Liver (tissue), 9 donors: ENCODE measurements around the gene ZNF414. TPM values are rescaled to one million over a fixed set of nuclear protein-coding genes. Genes with fewer than 3 reads are reported as not detected.

Experiments used
- DNase-seq: peaks from one replicate; pipeline ENCODE4 v3.0.0-alpha.2; 2017; ENCODE audit warnings: low spot score
- H3K27ac ChIP-seq, 2 donors: one replicate each; pipeline ENCODE4 v1.7.0; 2013; ENCODE audit warnings: inconsistent platforms in 2 of 2, low read length in 2 of 2, control low read depth in 1 of 2, low read depth in 1 of 2, mild to moderate bottlenecking in 1 of 2
- H3K27me3 ChIP-seq, 4 donors: one replicate each; pipeline versions ENCODE4 v1.6.1 to v1.7.0; 2013; ENCODE audit warnings: low read length in 3 of 4, inconsistent platforms in 1 of 4, mild to moderate bottlenecking in 1 of 4, moderate library complexity in 1 of 4; ENCODE audit not compliant: control insufficient read depth in 4 of 4, insufficient read depth in 4 of 4
- H3K36me3 ChIP-seq, 4 donors: one replicate each; pipeline versions ENCODE4 v1.6.1 to v1.7.0; 2013; ENCODE audit warnings: low read length in 3 of 4, mild to moderate bottlenecking in 3 of 4, low read depth in 1 of 4, moderate library complexity in 1 of 4; ENCODE audit not compliant: control insufficient read depth in 4 of 4, insufficient read depth in 3 of 4
- H3K4me1 ChIP-seq, 4 donors: one replicate each; pipeline versions ENCODE4 v1.6.1 to v1.7.0; 2013; ENCODE audit warnings: low read length in 3 of 4, mild to moderate bottlenecking in 3 of 4, moderate library complexity in 1 of 4; ENCODE audit not compliant: control insufficient read depth in 4 of 4, insufficient read depth in 4 of 4
- H3K4me3 ChIP-seq, 3 donors: one replicate each; pipeline versions ENCODE4 v1.6.1 to v1.7.0; 2013; ENCODE audit warnings: low read length in 3 of 3, control low read depth in 1 of 3, low read depth in 1 of 3, mild to moderate bottlenecking in 1 of 3
- H3K9ac ChIP-seq, 2 donors: one replicate each; pipeline ENCODE4 v1.7.0; 2013; ENCODE audit warnings: low read length in 2 of 2, mild to moderate bottlenecking in 2 of 2, moderate library complexity in 2 of 2, control low read depth in 1 of 2, low read depth in 1 of 2
- H3K9me3 ChIP-seq, 4 donors: one replicate each; pipeline versions ENCODE4 v1.6.1 to v1.7.0; 2013; ENCODE audit warnings: low read length in 3 of 4; ENCODE audit not compliant: control insufficient read depth in 4 of 4
- EGR1 ChIP-seq, 2 donors: IDR thresholded peaks; 2 replicates each; pipeline ENCODE4 v1.6.1; 2016 to 2018; ENCODE audit warnings: antibody characterized with exemption in 2 of 2, low read depth in 2 of 2
- FOXA1 ChIP-seq: IDR thresholded peaks from 2 replicates; pipeline ENCODE4 v1.6.1; 2016; ENCODE audit warnings: antibody characterized with exemption
- FOXA2 ChIP-seq: IDR thresholded peaks from 2 replicates; pipeline ENCODE4 v1.6.1; 2016; ENCODE audit warnings: antibody characterized with exemption
- GABPA ChIP-seq, 2 donors: IDR thresholded peaks in 1 of 2; conservative IDR thresholded peaks in 1 of 2; 2 replicates each; pipeline ENCODE4 v1.6.1; 2016; ENCODE audit warnings: antibody characterized with exemption in 2 of 2, mild to moderate bottlenecking in 1 of 2, moderate library complexity in 1 of 2
- HNF4A ChIP-seq, 2 donors: conservative IDR thresholded peaks; 2 replicates each; pipeline ENCODE4 v1.6.1; 2016; ENCODE audit warnings: antibody characterized with exemption in 2 of 2, mild to moderate bottlenecking in 2 of 2
- HNF4G ChIP-seq: IDR thresholded peaks from 2 replicates; pipeline ENCODE4 v1.6.1; 2016; ENCODE audit warnings: antibody characterized with exemption
- JUND ChIP-seq, 2 donors: IDR thresholded peaks; 2 replicates each; pipeline ENCODE4 v1.6.1; 2016; ENCODE audit warnings: antibody characterized with exemption in 2 of 2
- NR2F2 ChIP-seq: IDR thresholded peaks from 2 replicates; pipeline ENCODE4 v1.6.1; 2016; ENCODE audit warnings: antibody characterized with exemption
- RAD21 ChIP-seq, 2 donors: IDR thresholded peaks; 2 replicates each; pipeline ENCODE4 v1.6.1; 2016; ENCODE audit warnings: antibody characterized with exemption in 2 of 2, mild to moderate bottlenecking in 2 of 2
- RXRA ChIP-seq, 2 donors: IDR thresholded peaks; 2 replicates each; pipeline ENCODE4 v1.6.1; 2017 to 2018; ENCODE audit warnings: antibody characterized with exemption in 2 of 2, mild to moderate bottlenecking in 1 of 2
- SP1 ChIP-seq: IDR thresholded peaks from 2 replicates; pipeline ENCODE4 v1.6.1; 2018; ENCODE audit warnings: antibody characterized with exemption, mild to moderate bottlenecking
- TAF1 ChIP-seq: conservative IDR thresholded peaks from 2 replicates; pipeline ENCODE4 v1.6.1; 2016; ENCODE audit warnings: antibody characterized with exemption, mild to moderate bottlenecking
- YY1 ChIP-seq: IDR thresholded peaks from 2 replicates; pipeline ENCODE4 v1.6.1; 2016; ENCODE audit warnings: antibody characterized with exemption, mild to moderate bottlenecking
- WGBS: extraction: QIAGEN DNeasy Blood & Tissue Kit; methylation state at CpG from one replicate; pipeline ENCODE4 v1.1.7; 2013; 5-methylcytosine and 5-hydroxymethylcytosine counted together
- polyA plus RNA-seq, 2 donors: library from polyadenylated mRNA; stranded (reverse) in 1 of 2; unstranded in 1 of 2; fragments of 200-250 nt in 1 of 2; fragments of >200 nt in 1 of 2; fragmentation: Nextera tagmentation in 1 of 2; extraction: Ambion mirVana in 1 of 2; gene quantifications; one replicate each; pipeline versions ENCODE4 v1.2.1 to v1.2.3, GENCODE V29; 2013 to 2015
- total RNA-seq, 2 donors: library from RNA; depleted of rRNA; stranded (reverse); fragments of >200 nt; gene quantifications; one replicate each; pipeline ENCODE4 v1.2.3, GENCODE V29; 2014
- TF ChIP-seq, protein P1 (sequence below): IDR thresholded peaks from 2 replicates; pipeline ENCODE4 v1.6.1; 2016; ENCODE audit warnings: antibody characterized with exemption
- TF ChIP-seq, protein P2 (sequence below): fragments of 150-350 bp; IDR thresholded peaks from 2 replicates; pipeline ENCODE4 v1.5.1; 2017; ENCODE audit warnings: improper control_type of control experiment, low read depth, low read length; ENCODE audit not compliant: missing input control
- TF ChIP-seq, protein P3 (sequence below): IDR thresholded peaks from 2 replicates; pipeline ENCODE4 v1.6.1; 2016; ENCODE audit warnings: antibody characterized with exemption
- TF ChIP-seq, protein P4 (sequence below): IDR thresholded peaks from 2 replicates; pipeline ENCODE4 v1.6.1; 2016; ENCODE audit warnings: antibody characterized with exemption
- TF ChIP-seq, protein P5 (sequence below): IDR thresholded peaks from 2 replicates; pipeline ENCODE4 v1.6.1; 2016; ENCODE audit warnings: antibody characterized with exemption, mild to moderate bottlenecking
- donor health status: healthy.
- donor health status: healthy.
- donor health status: healthy.
- donor health status: healthy.
- donor health status: healthy.

ZNF414 gene
- total and polyA plus RNA-seq, 4 donors = 3.5 to 16.0 (median 7.2) TPM

DNA sequence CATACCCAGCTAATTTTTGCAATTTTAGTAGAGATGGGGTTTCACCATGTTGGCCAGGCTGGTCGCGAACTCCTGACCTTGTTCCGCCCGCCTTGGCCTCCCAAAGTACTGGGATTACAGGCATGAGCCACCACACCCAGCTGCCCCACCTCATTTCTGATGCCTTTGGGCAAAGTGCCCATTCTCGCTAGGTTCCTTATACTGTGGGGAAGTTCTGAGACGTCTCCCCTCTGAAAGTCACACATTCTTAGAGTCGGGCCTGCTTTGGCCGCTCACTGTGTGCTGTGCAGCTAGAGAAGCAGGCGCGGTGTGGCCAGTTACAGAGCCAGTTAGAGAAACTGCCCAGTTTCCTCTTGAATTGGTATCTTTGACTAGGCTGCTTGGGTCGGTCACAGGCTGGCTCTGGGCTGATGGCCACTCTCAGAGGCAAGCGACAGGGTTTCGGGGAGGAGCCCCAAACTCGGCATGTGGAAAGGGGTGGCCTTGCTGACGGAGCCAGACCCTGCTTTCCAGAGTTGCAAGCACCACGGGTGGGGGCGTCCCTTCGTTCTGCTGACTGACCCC, 29.6 kb downstream of the ZNF414 start:
- Histone ChIP-seq H3K9me3 (no peaks in the 10 kb centered on the region), H3K4me3 (no peak overlapping the region), H3K27me3 (no peaks in the 10 kb centered on the region), H3K27ac (no peak overlapping the region), H3K9ac (no peak overlapping the region), H3K4me1 (no peaks in the 10 kb centered on the region), H3K36me3 (peaks cover 18 to 82% (median 58%) of the 10 kb centered on the region in 4 donors)
- no peak for TF ChIP-seq FOXA1
- TF ChIP-seq YY1 = no peak
- no peak for TF ChIP-seq GABPA (IDR thresholded peaks at IDR 0.05 in 1 of 2, conservative IDR thresholded peaks at IDR 0.05 in 1 of 2)
- no peak for TF ChIP-seq JUND (IDR thresholded peaks at IDR 0.05)
- no peak for TF ChIP-seq HNF4G
- TF ChIP-seq EGR1 (IDR thresholded peaks at IDR 0.05; ENCODE audit: low read depth in 2 of 2) = no peak
- TF ChIP-seq TAF1 = no peak
- no peak for TF ChIP-seq NR2F2
- TF ChIP-seq, protein P1, sequence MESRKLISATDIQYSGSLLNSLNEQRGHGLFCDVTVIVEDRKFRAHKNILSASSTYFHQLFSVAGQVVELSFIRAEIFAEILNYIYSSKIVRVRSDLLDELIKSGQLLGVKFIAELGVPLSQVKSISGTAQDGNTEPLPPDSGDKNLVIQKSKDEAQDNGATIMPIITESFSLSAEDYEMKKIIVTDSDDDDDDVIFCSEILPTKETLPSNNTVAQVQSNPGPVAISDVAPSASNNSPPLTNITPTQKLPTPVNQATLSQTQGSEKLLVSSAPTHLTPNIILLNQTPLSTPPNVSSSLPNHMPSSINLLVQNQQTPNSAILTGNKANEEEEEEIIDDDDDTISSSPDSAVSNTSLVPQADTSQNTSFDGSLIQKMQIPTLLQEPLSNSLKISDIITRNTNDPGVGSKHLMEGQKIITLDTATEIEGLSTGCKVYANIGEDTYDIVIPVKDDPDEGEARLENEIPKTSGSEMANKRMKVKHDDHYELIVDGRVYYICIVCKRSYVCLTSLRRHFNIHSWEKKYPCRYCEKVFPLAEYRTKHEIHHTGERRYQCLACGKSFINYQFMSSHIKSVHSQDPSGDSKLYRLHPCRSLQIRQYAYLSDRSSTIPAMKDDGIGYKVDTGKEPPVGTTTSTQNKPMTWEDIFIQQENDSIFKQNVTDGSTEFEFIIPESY = no peak
- TF ChIP-seq RXRA (IDR thresholded peaks at IDR 0.05) = no peak
- TF ChIP-seq, protein P2, sequence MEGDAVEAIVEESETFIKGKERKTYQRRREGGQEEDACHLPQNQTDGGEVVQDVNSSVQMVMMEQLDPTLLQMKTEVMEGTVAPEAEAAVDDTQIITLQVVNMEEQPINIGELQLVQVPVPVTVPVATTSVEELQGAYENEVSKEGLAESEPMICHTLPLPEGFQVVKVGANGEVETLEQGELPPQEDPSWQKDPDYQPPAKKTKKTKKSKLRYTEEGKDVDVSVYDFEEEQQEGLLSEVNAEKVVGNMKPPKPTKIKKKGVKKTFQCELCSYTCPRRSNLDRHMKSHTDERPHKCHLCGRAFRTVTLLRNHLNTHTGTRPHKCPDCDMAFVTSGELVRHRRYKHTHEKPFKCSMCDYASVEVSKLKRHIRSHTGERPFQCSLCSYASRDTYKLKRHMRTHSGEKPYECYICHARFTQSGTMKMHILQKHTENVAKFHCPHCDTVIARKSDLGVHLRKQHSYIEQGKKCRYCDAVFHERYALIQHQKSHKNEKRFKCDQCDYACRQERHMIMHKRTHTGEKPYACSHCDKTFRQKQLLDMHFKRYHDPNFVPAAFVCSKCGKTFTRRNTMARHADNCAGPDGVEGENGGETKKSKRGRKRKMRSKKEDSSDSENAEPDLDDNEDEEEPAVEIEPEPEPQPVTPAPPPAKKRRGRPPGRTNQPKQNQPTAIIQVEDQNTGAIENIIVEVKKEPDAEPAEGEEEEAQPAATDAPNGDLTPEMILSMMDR = no peak
- TF ChIP-seq FOXA2 = no peak
- TF ChIP-seq SP1 = no peak
- no peak for TF ChIP-seq HNF4A (conservative IDR thresholded peaks at IDR 0.05)
- TF ChIP-seq, protein P3, sequence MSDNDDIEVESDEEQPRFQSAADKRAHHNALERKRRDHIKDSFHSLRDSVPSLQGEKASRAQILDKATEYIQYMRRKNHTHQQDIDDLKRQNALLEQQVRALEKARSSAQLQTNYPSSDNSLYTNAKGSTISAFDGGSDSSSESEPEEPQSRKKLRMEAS = no peak
- TF ChIP-seq, protein P4, sequence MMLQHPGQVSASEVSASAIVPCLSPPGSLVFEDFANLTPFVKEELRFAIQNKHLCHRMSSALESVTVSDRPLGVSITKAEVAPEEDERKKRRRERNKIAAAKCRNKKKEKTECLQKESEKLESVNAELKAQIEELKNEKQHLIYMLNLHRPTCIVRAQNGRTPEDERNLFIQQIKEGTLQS = no peak
- TF ChIP-seq, protein P5, sequence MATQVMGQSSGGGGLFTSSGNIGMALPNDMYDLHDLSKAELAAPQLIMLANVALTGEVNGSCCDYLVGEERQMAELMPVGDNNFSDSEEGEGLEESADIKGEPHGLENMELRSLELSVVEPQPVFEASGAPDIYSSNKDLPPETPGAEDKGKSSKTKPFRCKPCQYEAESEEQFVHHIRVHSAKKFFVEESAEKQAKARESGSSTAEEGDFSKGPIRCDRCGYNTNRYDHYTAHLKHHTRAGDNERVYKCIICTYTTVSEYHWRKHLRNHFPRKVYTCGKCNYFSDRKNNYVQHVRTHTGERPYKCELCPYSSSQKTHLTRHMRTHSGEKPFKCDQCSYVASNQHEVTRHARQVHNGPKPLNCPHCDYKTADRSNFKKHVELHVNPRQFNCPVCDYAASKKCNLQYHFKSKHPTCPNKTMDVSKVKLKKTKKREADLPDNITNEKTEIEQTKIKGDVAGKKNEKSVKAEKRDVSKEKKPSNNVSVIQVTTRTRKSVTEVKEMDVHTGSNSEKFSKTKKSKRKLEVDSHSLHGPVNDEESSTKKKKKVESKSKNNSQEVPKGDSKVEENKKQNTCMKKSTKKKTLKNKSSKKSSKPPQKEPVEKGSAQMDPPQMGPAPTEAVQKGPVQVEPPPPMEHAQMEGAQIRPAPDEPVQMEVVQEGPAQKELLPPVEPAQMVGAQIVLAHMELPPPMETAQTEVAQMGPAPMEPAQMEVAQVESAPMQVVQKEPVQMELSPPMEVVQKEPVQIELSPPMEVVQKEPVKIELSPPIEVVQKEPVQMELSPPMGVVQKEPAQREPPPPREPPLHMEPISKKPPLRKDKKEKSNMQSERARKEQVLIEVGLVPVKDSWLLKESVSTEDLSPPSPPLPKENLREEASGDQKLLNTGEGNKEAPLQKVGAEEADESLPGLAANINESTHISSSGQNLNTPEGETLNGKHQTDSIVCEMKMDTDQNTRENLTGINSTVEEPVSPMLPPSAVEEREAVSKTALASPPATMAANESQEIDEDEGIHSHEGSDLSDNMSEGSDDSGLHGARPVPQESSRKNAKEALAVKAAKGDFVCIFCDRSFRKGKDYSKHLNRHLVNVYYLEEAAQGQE = no peak
- no peak for TF ChIP-seq RAD21 (IDR thresholded peaks at IDR 0.05)
- no peak for DNase-seq
- 89% methylated on average over 18 of the region's 18 CpGs for WGBS
